ENCODE results near the gene GRPEL1. TPM values are rescaled to one million over a fixed set of nuclear protein-coding genes. Genes with fewer than 3 reads are reported as not detected.
A peak's percentile ranks its signal among the peaks of the same experiment; 100 is the strongest.

The GRPEL1 gene
- polyA plus RNA-seq, 6 donors from 2014 or later: 29.8 to 36.1 (median 32.2) TPM

- Mint-ChIP-seq H3K27ac (no peak overlapping the region), H3K36me3 (peaks cover 9 to 19% of the 10 kb centered on the region in 2 donors), H3K4me1 (peaks cover 16 to 22% (median 18%) of the 10 kb centered on the region in 3 donors), H3K9me3 (no peaks in the 10 kb centered on the region), H3K27me3 (no peaks in the 10 kb centered on the region), H3K4me3 (no peak overlapping the region)
- ATAC-seq (ENCODE audit: low read depth in 2 of 2): no peak
- DNase-seq: no peak
Measured at GRCh38 chr4:7018281-7018680, 49.6 kb downstream of the GRPEL1 start.

- H3K36me3 Mint-ChIP-seq: peaks cover 9 to 18% of the 10 kb centered on the region in 2 donors
- peaks cover 20 to 26% (median 22%) of the 10 kb centered on the region in 3 donors for H3K4me1 Mint-ChIP-seq
- ATAC-seq (ENCODE audit: low read depth in 2 of 2) (no peak), DNase-seq (no peak)
- peak overlapping the region in 2 of 6 donors; percentile 10 to 68 for H3K27ac Mint-ChIP-seq
- no peak overlapping the region for H3K4me3 Mint-ChIP-seq
- H3K9me3 Mint-ChIP-seq: no peaks in the 10 kb centered on the region
- H3K27me3 Mint-ChIP-seq: no peaks in the 10 kb centered on the region
Measured at GRCh38 chr4:7017446-7018048, 50.3 kb downstream of the GRPEL1 start.

DNA sequence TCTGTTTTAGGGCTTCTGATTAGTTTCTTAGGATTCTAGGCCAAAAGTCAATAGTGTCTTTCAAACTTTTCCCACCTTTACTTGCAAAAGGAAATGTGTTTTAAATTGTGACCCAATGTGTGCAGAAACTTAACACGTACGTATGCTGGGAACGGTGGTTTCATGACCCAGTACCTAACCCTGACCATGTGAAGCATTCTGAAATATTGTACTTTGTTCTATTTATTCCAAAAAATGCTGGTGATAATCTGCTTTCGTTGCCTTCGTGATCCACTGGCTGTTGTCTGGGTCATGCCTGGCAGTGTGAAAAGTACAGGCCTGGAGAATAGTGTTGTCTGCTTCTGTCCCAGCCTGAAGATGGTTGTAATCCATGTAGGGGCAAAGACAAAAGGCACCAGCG is 51.4 kb downstream of the GRPEL1 start:
- no peak overlapping the region for H3K4me3 Mint-ChIP-seq
- no peaks in the 10 kb centered on the region for H3K27me3 Mint-ChIP-seq
- H3K27ac Mint-ChIP-seq: peak overlapping the region in 1 of 6 donors; percentile 53
- no peaks in the 10 kb centered on the region for H3K9me3 Mint-ChIP-seq
- ATAC-seq (ENCODE audit: low read depth in 2 of 2) (no peak), DNase-seq (no peak)
- peaks cover 20 to 26% (median 22%) of the 10 kb centered on the region in 3 donors for H3K4me1 Mint-ChIP-seq
- peaks cover 9 to 11% of the 10 kb centered on the region in 2 donors for H3K36me3 Mint-ChIP-seq

- H3K9me3 Mint-ChIP-seq: no peaks in the 10 kb centered on the region
- DNase-seq (no peak), ATAC-seq (ENCODE audit: low read depth in 2 of 2) (no peak)
- H3K36me3 Mint-ChIP-seq: peaks cover 9 to 11% of the 10 kb centered on the region in 2 donors
- H3K4me1 Mint-ChIP-seq: peaks cover 20 to 26% (median 22%) of the 10 kb centered on the region in 3 donors
- H3K27ac Mint-ChIP-seq: no peak overlapping the region
- H3K4me3 Mint-ChIP-seq: no peak overlapping the region
- no peaks in the 10 kb centered on the region for H3K27me3 Mint-ChIP-seq
Measured at GRCh38 chr4:7016086-7016485, 51.8 kb downstream of the GRPEL1 start.

GRCh38 chr4:7015383-7016035 is 52.4 kb downstream of the GRPEL1 start:
- peak overlapping the region in 4 of 6 donors; percentile 14 to 78 (median 50) for H3K27ac Mint-ChIP-seq
- peaks cover 9 to 11% of the 10 kb centered on the region in 2 donors for H3K36me3 Mint-ChIP-seq
- H3K4me1 Mint-ChIP-seq: peaks cover 20 to 26% (median 22%) of the 10 kb centered on the region in 3 donors
- no peak for ATAC-seq (ENCODE audit: low read depth in 2 of 2)
- no peak overlapping the region for H3K4me3 Mint-ChIP-seq
- no peaks in the 10 kb centered on the region for H3K9me3 Mint-ChIP-seq
- no peaks in the 10 kb centered on the region for H3K27me3 Mint-ChIP-seq
- DNase-seq: no peak

GRCh38 chr4:7014815-7015214 is 53.0 kb downstream of the GRPEL1 start:
- Mint-ChIP-seq H3K27me3 (no peaks in the 10 kb centered on the region), H3K27ac (peak overlapping the region in 4 of 6 donors; percentile 76 to 95 (median 80)), H3K4me1 (peaks cover 20 to 26% (median 22%) of the 10 kb centered on the region in 3 donors), H3K4me3 (no peak overlapping the region), H3K36me3 (peaks cover 11% of the 10 kb centered on the region in 2 donors), H3K9me3 (no peaks in the 10 kb centered on the region)
- DNase-seq: no peak
- ATAC-seq (ENCODE audit: low read depth in 2 of 2): no peak

- DNase-seq (peak; percentile 23), ATAC-seq (ENCODE audit: low read depth in 2 of 2) (peak; percentile 65 to 72)
- Mint-ChIP-seq H3K36me3 (peaks cover 17 to 21% of the 10 kb centered on the region in 2 donors), H3K4me1 (peaks cover 20 to 28% (median 26%) of the 10 kb centered on the region in 3 donors), H3K27ac (peak overlapping the region in 5 of 6 donors; percentile 58 to 87 (median 71)), H3K27me3 (no peaks in the 10 kb centered on the region), H3K4me3 (peak overlapping the region in 1 of 8 donors; percentile 14), H3K9me3 (no peaks in the 10 kb centered on the region)
Measured at GRCh38 chr4:7013175-7013574, 54.7 kb downstream of the GRPEL1 start.

DNA sequence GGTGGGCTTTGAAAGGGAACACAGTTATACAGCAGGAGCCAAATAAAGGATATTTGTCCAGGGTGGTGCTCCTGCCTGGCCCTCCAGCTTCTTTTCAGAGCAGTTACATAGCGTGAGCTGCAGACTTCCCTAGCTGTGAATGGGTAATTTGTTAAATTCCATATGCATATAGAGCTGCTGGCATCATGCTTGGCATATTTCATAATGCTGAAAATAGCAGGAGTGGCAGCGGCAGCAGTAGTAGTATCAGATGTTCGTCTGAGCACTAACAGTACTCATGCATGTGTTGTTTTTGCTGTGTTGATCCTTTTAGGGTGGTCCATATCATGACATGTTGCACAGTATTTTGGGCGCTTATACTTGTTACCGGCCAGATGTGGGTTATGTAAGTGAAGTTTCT is 58.3 kb downstream of the GRPEL1 start:
- H3K27ac Mint-ChIP-seq: no peak overlapping the region
- no peaks in the 10 kb centered on the region for H3K9me3 Mint-ChIP-seq
- H3K4me1 Mint-ChIP-seq: peaks cover 17 to 21% (median 17%) of the 10 kb centered on the region in 3 donors
- H3K27me3 Mint-ChIP-seq: no peaks in the 10 kb centered on the region
- peaks cover 10 to 19% of the 10 kb centered on the region in 2 donors for H3K36me3 Mint-ChIP-seq
- H3K4me3 Mint-ChIP-seq: no peak overlapping the region
- ATAC-seq (ENCODE audit: low read depth in 2 of 2) (no peak), DNase-seq (no peak)

Other genes with a start within 250 kb of the GRPEL1 start
- gene TBC1D14, start 158.2 kb downstream of the GRPEL1 start, polyA plus RNA-seq (ENCODE audit: low read depth in 6 of 6): 10 to 100 TPM; 27.3 to 42.4 (median 33.8) TPM
- 1 to 10 TPM; 4.2 to 6.3 (median 5.1) TPM for gene TADA2B, start 24.7 kb downstream of the GRPEL1 start, polyA plus RNA-seq (ENCODE audit: low read depth in 6 of 6)
- not detected for gene SORCS2, start 124.5 kb upstream of the GRPEL1 start, polyA plus RNA-seq (ENCODE audit: low read depth in 6 of 6)

All from naive B cell (primary cell).